B cell (primary cell): Measurements from ENCODE around the gene CCR5. TPM values are rescaled to one million over a fixed set of nuclear protein-coding genes. Genes with fewer than 3 reads are reported as not detected.

Experiments
- ATAC-seq: fragments of 200-7000 bp; cut with Tn5 transposase; one replicate; pipeline ENCODE4 v1.10.0; 2021; ENCODE audit warnings: low read depth, mild to moderate bottlenecking, moderate number of reproducible peaks, moderate library complexity
- CTCF ChIA-PET: fragments of 350-600 bp; sonication (Branson Sonifier 250); formaldehyde crosslinking; loops from one replicate; lab custom pipeline; 2021; ENCODE audit warnings: antibody characterized with exemption, inconsistent platforms; lab: Charles Lee
- POLR2A ChIA-PET: fragments of 350-600 bp; sonication (Branson Sonifier 250); formaldehyde crosslinking; loops from one replicate; lab custom pipeline; 2021; ENCODE audit warnings: antibody characterized with exemption; lab: Charles Lee
- DNase-seq: peaks from one replicate; pipeline ENCODE4 v3.0.0; 2013
- H2AFZ ChIP-seq: 2 replicates; pipeline ENCODE4 v1.6.1; 2012; ENCODE audit warnings: mild to moderate bottlenecking, low read depth, low read length; ENCODE audit not compliant: insufficient read depth, poor library complexity, severe bottlenecking
- H3K27ac ChIP-seq, 2 donors: 1 replicate in 1 of 2; 2 replicates in 1 of 2; pipeline ENCODE4 v1.5.1; 2012 to 2013; ENCODE audit warnings: low read length in 2 of 2, mild to moderate bottlenecking in 2 of 2, moderate library complexity in 1 of 2
- H3K27me3 ChIP-seq, 4 experiments: fragments of 200-600 bp in 1 of 4; sonication (generic) in 1 of 4; replicated peaks in 1 of 4; 1 replicate in 2 of 4; 2 replicates in 2 of 4; pipeline versions ENCODE4 v1.6.1 to v1.7.0; 2013 to 2016; ENCODE audit warnings: low read length in 3 of 4, mild to moderate bottlenecking in 2 of 4, mixed read lengths in 1 of 4, moderate library complexity in 1 of 4; ENCODE audit not compliant: insufficient read depth in 4 of 4, control insufficient read depth in 3 of 4; ENCODE audit errors: control extremely low read depth in 1 of 4
- H3K36me3 ChIP-seq, 2 experiments: replicated peaks in 1 of 2; 1 replicate in 1 of 2; 2 replicates in 1 of 2; pipeline versions ENCODE4 v1.6.1 to v1.7.1; 2013; ENCODE audit warnings: low read length in 1 of 2; ENCODE audit not compliant: insufficient read depth in 2 of 2, control insufficient read depth in 1 of 2; ENCODE audit errors: control extremely low read depth in 1 of 2, extremely low read depth in 1 of 2
- H3K4me1 ChIP-seq, 2 donors: fragments of 200-600 bp in 1 of 2; sonication (generic) in 1 of 2; 1 replicate in 1 of 2; 2 replicates in 1 of 2; pipeline versions ENCODE4 v1.5.1 to v1.6.1; 2013 to 2017; ENCODE audit warnings: low read length in 2 of 2; ENCODE audit not compliant: control insufficient read depth in 2 of 2, insufficient read depth in 2 of 2
- H3K4me2 ChIP-seq: replicated peaks from 2 replicates; pipeline ENCODE3; 2012; ENCODE audit warnings: mild to moderate bottlenecking, low read depth, low read length; ENCODE audit not compliant: poor library complexity, severe bottlenecking
- H3K4me3 ChIP-seq, 5 experiments: fragments of 200-600 bp in 1 of 5; sonication (generic) in 1 of 5; 1 replicate in 3 of 5; 2 replicates in 2 of 5; pipeline versions ENCODE4 v1.5.1 to v1.7.0; 2011 to 2016; ENCODE audit warnings: low read length in 4 of 5, mild to moderate bottlenecking in 4 of 5, low read depth in 2 of 5, control low read depth in 1 of 5, moderate library complexity in 1 of 5; ENCODE audit not compliant: insufficient read depth in 1 of 5; ENCODE audit errors: control extremely low read depth in 1 of 5, extremely low read depth in 1 of 5
- H3K79me2 ChIP-seq: fragments of 200-600 bp; sonication (generic); one replicate; pipeline ENCODE4 v1.6.0; 2016; ENCODE audit warnings: low read length; ENCODE audit not compliant: control insufficient read depth, insufficient read depth
- H3K9ac ChIP-seq: fragments of 200-600 bp; sonication (generic); 2 replicates; pipeline ENCODE4 v1.6.1; 2017; ENCODE audit warnings: mild to moderate bottlenecking, low read length, moderate library complexity
- H3K9me3 ChIP-seq, 3 donors: one replicate each; pipeline versions ENCODE4 v1.6.1 to v1.7.1; 2013; ENCODE audit warnings: low read length in 2 of 3; ENCODE audit not compliant: control insufficient read depth in 2 of 3, insufficient read depth in 1 of 3; ENCODE audit errors: control extremely low read depth in 1 of 3
- H4K20me1 ChIP-seq: 2 replicates; pipeline ENCODE4 v1.6.0; 2012; ENCODE audit warnings: mild to moderate bottlenecking, low read length; ENCODE audit not compliant: insufficient read depth, control insufficient read depth, poor library complexity, severe bottlenecking
- H3K27ac Mint-ChIP-seq: one replicate; pipeline ENCODE4 v1.8.0; 2021; ENCODE audit warnings: mixed read lengths
- H3K27me3 Mint-ChIP-seq: one replicate; pipeline ENCODE4 v1.8.0; 2021; ENCODE audit warnings: mixed read lengths
- H3K4me1 Mint-ChIP-seq: one replicate; pipeline ENCODE4 v1.8.0; 2021; ENCODE audit warnings: mixed read lengths
- H3K4me3 Mint-ChIP-seq: one replicate; pipeline ENCODE4 v1.8.0; 2021; ENCODE audit warnings: mixed read lengths
- H3K9me3 Mint-ChIP-seq: one replicate; pipeline ENCODE4 v1.8.0; 2022; ENCODE audit warnings: mixed read lengths; ENCODE audit not compliant: insufficient read depth
- EZH2 ChIP-seq: IDR thresholded peaks from 2 replicates; pipeline ENCODE4 v1.6.1; 2012; ENCODE audit warnings: borderline replicate concordance, low read depth, mild to moderate bottlenecking, moderate library complexity, low read length; ENCODE audit not compliant: insufficient read depth, poor library complexity, severe bottlenecking
- WGBS: methylation state at CpG from one replicate; pipeline ENCODE4 v1.1.5; 2013; ENCODE audit warnings: missing lambda C conversion rate; ENCODE audit not compliant: insufficient coverage; 5-methylcytosine and 5-hydroxymethylcytosine counted together
- intact Hi-C: fragments of 100-400 bp; cut with micrococcal nuclease; formaldehyde crosslinking; loops from one replicate; pipeline ENCODE4 v1.10.0; 2022
- polyA plus RNA-seq: library from polyadenylated mRNA; depleted of rRNA; stranded (reverse); fragments of >200 nt; gene quantifications from 2 replicates; pipeline ENCODE4 v1.2.3, GENCODE V29; 2012
- total RNA-seq, 2 donors: library from RNA; stranded (reverse); fragments of 120-200 nt in 1 of 2; gene quantifications; 1 replicate in 1 of 2; 2 replicates in 1 of 2; pipeline versions ENCODE4 v1.2.3 to v1.2.4, GENCODE V29; 2013 to 2022
- TF ChIP-seq, protein P1 (sequence below): fragments of 200-600 bp; IDR thresholded peaks from one replicate; pipeline ENCODE4 v1.8.0; 2022; ENCODE audit warnings: antibody characterized with exemption, mild to moderate bottlenecking

CCR5 gene
- total and polyA plus RNA-seq, 2 donors (not counting 1 experiment from before 2014, with no cell fraction given), result 0.15 to 0.21 TPM

GRCh38 chr3:46393011-46393410 lies 22.3 kb downstream of the CCR5 start:
- H3K4me3 ChIP-seq, result no peak overlapping the region
- no peaks in the 10 kb centered on the region for H3K9me3 ChIP-seq
- H3K9ac ChIP-seq, result no peak overlapping the region
- ChIA-PET CTCF (no interaction called here), POLR2A (no interaction called here)
- WGBS, result 91% methylated on average over 2 of the region's 2 CpGs
- H4K20me1 ChIP-seq, result no peaks in the 10 kb centered on the region
- H3K27me3 Mint-ChIP-seq, result no peaks in the 10 kb centered on the region
- no peaks in the 10 kb centered on the region for H3K9me3 Mint-ChIP-seq
- peaks cover 24% of the 10 kb centered on the region for H3K4me1 Mint-ChIP-seq
- TF ChIP-seq, protein P1, sequence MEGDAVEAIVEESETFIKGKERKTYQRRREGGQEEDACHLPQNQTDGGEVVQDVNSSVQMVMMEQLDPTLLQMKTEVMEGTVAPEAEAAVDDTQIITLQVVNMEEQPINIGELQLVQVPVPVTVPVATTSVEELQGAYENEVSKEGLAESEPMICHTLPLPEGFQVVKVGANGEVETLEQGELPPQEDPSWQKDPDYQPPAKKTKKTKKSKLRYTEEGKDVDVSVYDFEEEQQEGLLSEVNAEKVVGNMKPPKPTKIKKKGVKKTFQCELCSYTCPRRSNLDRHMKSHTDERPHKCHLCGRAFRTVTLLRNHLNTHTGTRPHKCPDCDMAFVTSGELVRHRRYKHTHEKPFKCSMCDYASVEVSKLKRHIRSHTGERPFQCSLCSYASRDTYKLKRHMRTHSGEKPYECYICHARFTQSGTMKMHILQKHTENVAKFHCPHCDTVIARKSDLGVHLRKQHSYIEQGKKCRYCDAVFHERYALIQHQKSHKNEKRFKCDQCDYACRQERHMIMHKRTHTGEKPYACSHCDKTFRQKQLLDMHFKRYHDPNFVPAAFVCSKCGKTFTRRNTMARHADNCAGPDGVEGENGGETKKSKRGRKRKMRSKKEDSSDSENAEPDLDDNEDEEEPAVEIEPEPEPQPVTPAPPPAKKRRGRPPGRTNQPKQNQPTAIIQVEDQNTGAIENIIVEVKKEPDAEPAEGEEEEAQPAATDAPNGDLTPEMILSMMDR, result no peak
- no peak for TF ChIP-seq EZH2
- H3K27ac Mint-ChIP-seq, result no peak overlapping the region
- no peaks in the 10 kb centered on the region for H3K79me2 ChIP-seq
- no peaks in the 10 kb centered on the region for H3K27me3 ChIP-seq
- no peaks in the 10 kb centered on the region for H3K36me3 ChIP-seq
- H3K4me2 ChIP-seq, result no peak overlapping the region
- intact Hi-C loops, result no loop called here
- no peak for ATAC-seq
- H3K4me3 Mint-ChIP-seq, result no peak overlapping the region
- H3K27ac ChIP-seq, result no peak overlapping the region
- peaks cover 10 to 16% of the 10 kb centered on the region in 2 donors for H3K4me1 ChIP-seq
- no peak for DNase-seq
- no peak overlapping the region for H2AFZ ChIP-seq

DNA sequence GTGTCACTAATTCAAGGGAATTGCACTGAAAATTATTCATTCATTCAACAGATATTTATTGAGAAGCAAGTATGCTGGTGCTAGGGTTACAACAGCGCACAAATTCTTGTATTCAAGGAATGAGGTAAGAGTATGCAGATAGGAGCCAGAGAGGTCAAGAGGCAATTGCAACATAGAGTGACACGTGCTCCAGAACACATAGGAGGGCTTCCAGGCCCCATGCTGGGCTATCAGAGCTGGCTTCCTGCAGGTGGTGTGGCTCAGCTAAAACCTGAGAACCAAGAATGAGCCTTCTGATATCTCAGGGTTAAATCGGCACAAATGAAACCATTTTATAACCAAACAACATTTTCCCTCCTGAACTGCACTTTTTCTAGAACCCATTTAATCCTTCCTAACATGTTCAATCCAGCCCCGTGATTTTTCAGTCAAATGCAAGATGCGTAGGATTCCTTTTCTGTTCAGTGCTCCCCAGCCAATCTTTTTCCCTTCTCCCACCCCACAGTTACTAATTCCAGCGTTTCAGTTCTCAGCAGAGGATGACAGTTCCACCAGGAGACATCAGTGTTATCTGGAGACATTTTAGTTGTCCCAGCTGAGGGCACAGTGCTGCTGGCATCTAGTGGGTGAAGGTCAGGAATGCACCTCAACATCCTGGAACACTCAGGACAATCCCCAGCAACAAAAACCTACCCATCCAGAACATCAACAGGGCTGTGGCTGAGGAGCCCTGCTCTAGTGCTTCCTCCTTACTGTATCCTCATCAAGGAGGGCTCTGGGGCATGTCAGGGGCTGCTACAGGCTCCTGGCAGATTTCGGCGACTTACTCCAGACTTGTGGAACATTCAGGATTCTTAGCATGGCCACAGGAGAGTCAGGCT lies 23.0 kb downstream of the CCR5 start:
- Histone ChIP-seq H3K27me3 (no peaks in the 10 kb centered on the region), H3K4me2 (no peak overlapping the region), H3K36me3 (no peaks in the 10 kb centered on the region), H3K79me2 (no peaks in the 10 kb centered on the region), H3K9me3 (no peaks in the 10 kb centered on the region), H3K27ac (no peak overlapping the region), H3K4me1 (peaks cover 10 to 16% of the 10 kb centered on the region in 2 donors), H4K20me1 (no peaks in the 10 kb centered on the region), H3K9ac (no peak overlapping the region), H2AFZ (no peak overlapping the region), H3K4me3 (no peak overlapping the region)
- no peak for DNase-seq
- H3K4me3 Mint-ChIP-seq, result no peak overlapping the region
- no peak overlapping the region for H3K27ac Mint-ChIP-seq
- no peaks in the 10 kb centered on the region for H3K9me3 Mint-ChIP-seq
- TF ChIP-seq, protein P1, result no peak
- no peak for TF ChIP-seq EZH2
- POLR2A ChIA-PET, result no interaction called here
- WGBS, result 86% methylated on average over 7 of the region's 8 CpGs
- peaks cover 24% of the 10 kb centered on the region for H3K4me1 Mint-ChIP-seq
- ATAC-seq, result no peak
- CTCF ChIA-PET, result no interaction called here
- no peaks in the 10 kb centered on the region for H3K27me3 Mint-ChIP-seq
- intact Hi-C loops, result no loop called here
